SK-N-SH (cell line): ENCODE results near the gene LINS1. TPM values are rescaled to one million over a fixed set of nuclear protein-coding genes. Genes with fewer than 3 reads are reported as not detected.

Experiments used
- CTCF ChIA-PET: fragments of 300-600, 350-600 bp; formaldehyde crosslinking; extraction: SDS; loops from one replicate; lab custom pipeline; 2021; lab: Yijun Ruan, JAX
- POLR2A ChIA-PET: fragments of 350-600 bp; sonication (Branson Sonifier 250); formaldehyde crosslinking; extraction: SDS; loops from one replicate; lab custom pipeline; 2020; ENCODE audit warnings: antibody characterized with exemption, inconsistent platforms; lab: Yijun Ruan, JAX
- DNase-seq: peaks from one replicate; pipeline ENCODE4 v3.0.0; 2012
- H2AFZ ChIP-seq: fragments of 200-600 bp; sonication (generic); 2 replicates; pipeline ENCODE4 v1.8.1; 2016; ENCODE audit warnings: antibody characterized with exemption, mild to moderate bottlenecking, low read depth
- H3F3A ChIP-seq: fragments of 200-600 bp; sonication (generic); replicated peaks from 2 replicates; pipeline ENCODE3; 2016; ENCODE audit warnings: antibody characterized with exemption, mild to moderate bottlenecking; ENCODE audit not compliant: insufficient read depth
- H3K27ac ChIP-seq, 2 experiments: fragments of 200-500 bp in 1 of 2; fragments of 200-600 bp in 1 of 2; sonication (Bioruptor generic) in 1 of 2; sonication (generic), shearing (Covaris generic) in 1 of 2; 2 replicates each; pipeline versions ENCODE4 v1.5.1 to v1.6.1; 2014 to 2016; ENCODE audit warnings: low read depth in 2 of 2, inconsistent platforms in 1 of 2, low read length in 1 of 2, mild to moderate bottlenecking in 1 of 2, mixed read lengths in 1 of 2
- H3K27me3 ChIP-seq: fragments of 200-600 bp; sonication (generic), shearing (Covaris generic); 2 replicates; pipeline ENCODE4 v1.6.1; 2016; ENCODE audit warnings: mixed run types; ENCODE audit not compliant: insufficient read depth
- H3K36me3 ChIP-seq, 2 experiments: fragments of 200-500 bp in 1 of 2; fragments of 200-600 bp in 1 of 2; sonication (Bioruptor generic) in 1 of 2; sonication (generic) in 1 of 2; replicated peaks in 1 of 2; 2 replicates each; pipeline versions ENCODE3 to v1.5.1; 2014 to 2016; ENCODE audit warnings: low read length in 1 of 2, mild to moderate bottlenecking in 1 of 2; ENCODE audit not compliant: insufficient read depth in 2 of 2, control insufficient read depth in 1 of 2
- H3K4me1 ChIP-seq, 2 experiments: fragments of 200-500 bp in 1 of 2; fragments of 200-600 bp in 1 of 2; sonication (Bioruptor generic) in 1 of 2; sonication (generic), shearing (Covaris generic) in 1 of 2; 2 replicates each; pipeline versions ENCODE4 v1.5.1 to v1.6.1; 2014 to 2016; ENCODE audit warnings: low read depth in 1 of 2, low read length in 1 of 2, mixed run types in 1 of 2; ENCODE audit not compliant: insufficient read depth in 2 of 2, control insufficient read depth in 1 of 2
- H3K4me2 ChIP-seq: fragments of 200-600 bp; sonication (generic), shearing (Covaris generic); 2 replicates; pipeline ENCODE4 v1.6.1; 2017; ENCODE audit warnings: mixed run types
- H3K4me3 ChIP-seq, 2 experiments: fragments of 200-500 bp in 1 of 2; fragments of 200-600 bp in 1 of 2; sonication (Bioruptor generic) in 1 of 2; sonication (generic), shearing (Covaris generic) in 1 of 2; 2 replicates each; pipeline versions ENCODE4 v1.5.1 to v1.8.1; 2014 to 2016; ENCODE audit warnings: low read depth in 2 of 2, inconsistent platforms in 1 of 2, low read length in 1 of 2, mild to moderate bottlenecking in 1 of 2, mixed read lengths in 1 of 2, moderate library complexity in 1 of 2
- H3K79me2 ChIP-seq: fragments of 200-600 bp; sonication (generic); 2 replicates; pipeline ENCODE4 v1.8.1; 2017; ENCODE audit warnings: mild to moderate bottlenecking; ENCODE audit not compliant: insufficient read depth
- H3K9ac ChIP-seq: fragments of 200-600 bp; sonication (generic); 2 replicates; pipeline ENCODE4 v1.6.1; 2017; ENCODE audit warnings: mixed run types
- H3K9me2 ChIP-seq: fragments of 200-600 bp; sonication (generic); 2 replicates; pipeline ENCODE4 v1.6.1; 2017; ENCODE audit warnings: mixed run types
- H3K9me3 ChIP-seq: fragments of 200-600 bp; sonication (generic); 2 replicates; pipeline ENCODE4 v1.6.1; 2017; ENCODE audit warnings: mixed run types, mild to moderate bottlenecking, moderate library complexity
- H4K20me1 ChIP-seq: fragments of 200-600 bp; sonication (generic); 2 replicates; pipeline ENCODE4 v1.6.1; 2017; ENCODE audit warnings: mild to moderate bottlenecking, mixed run types; ENCODE audit not compliant: insufficient read depth
- CHD2 ChIP-seq: fragments of 150-350 bp; IDR thresholded peaks from 2 replicates; pipeline ENCODE4 v1.6.1; 2018; ENCODE audit warnings: low read length; ENCODE audit not compliant: partially characterized antibody
- EZH2phosphoT487 ChIP-seq: fragments of 200-600 bp; sonication (generic); IDR thresholded peaks from 2 replicates; pipeline ENCODE4 v1.6.1; 2017; ENCODE audit warnings: low read depth, mixed run types, mild to moderate bottlenecking, antibody characterized with exemption, moderate library complexity, borderline replicate concordance
- FOXJ3 ChIP-seq: sonication (generic); formaldehyde crosslinking; IDR thresholded peaks from 2 replicates; pipeline ENCODE4 v1.5.1; 2020; ENCODE audit warnings: mild to moderate bottlenecking, missing genetic modification reagents
- GABPA ChIP-seq: IDR thresholded peaks from 2 replicates; pipeline ENCODE4 v1.4.0; 2012; ENCODE audit warnings: low read depth, mild to moderate bottlenecking
- GATA2 ChIP-seq: sonication (generic); formaldehyde crosslinking; IDR thresholded peaks from 2 replicates; pipeline ENCODE4 v1.5.0; 2020; ENCODE audit warnings: mild to moderate bottlenecking, missing genetic modification reagents
- IRF3 ChIP-seq: fragments of 150-350 bp; IDR thresholded peaks from 2 replicates; pipeline ENCODE4 v1.6.1; 2016; ENCODE audit warnings: mild to moderate bottlenecking, low read depth, low read length
- RCOR1 ChIP-seq: fragments of 150-350 bp; IDR thresholded peaks from 2 replicates; pipeline ENCODE4 v1.6.1; 2017; ENCODE audit warnings: antibody characterized with exemption, low read length
- REST ChIP-seq: IDR thresholded peaks from 2 replicates; pipeline ENCODE4 v1.6.1; 2012; ENCODE audit warnings: mild to moderate bottlenecking, low read depth, low read length, moderate library complexity
- SIN3A ChIP-seq: IDR thresholded peaks from 2 replicates; pipeline ENCODE4 v1.6.1; 2012; ENCODE audit warnings: low read depth, mild to moderate bottlenecking, low read length, moderate library complexity, borderline replicate concordance
- TEAD4 ChIP-seq: IDR thresholded peaks from 2 replicates; pipeline ENCODE4 v1.4.0; 2012; ENCODE audit warnings: mild to moderate bottlenecking, borderline replicate concordance; ENCODE audit not compliant: insufficient read depth
- YY1 ChIP-seq: IDR thresholded peaks from 2 replicates; pipeline ENCODE4 v1.4.0; 2012; ENCODE audit warnings: low read depth, mild to moderate bottlenecking
- WGBS: methylation state at CpG from one replicate; pipeline ENCODE4 v1.1.6; 2017; ENCODE audit warnings: low lambda C conversion rate; 5-methylcytosine and 5-hydroxymethylcytosine counted together
- polyA plus RNA-seq, 3 experiments: library from polyadenylated mRNA; depleted of rRNA; stranded (reverse); fragments of >200 nt; gene quantifications; 2 replicates each; pipeline ENCODE4 v1.2.3, GENCODE V29; 2012

Gene LINS1
- polyA plus RNA-seq, 1 of the 3 experiments (the other 2 are of a cell fraction) = 5.0 TPM

GRCh38 chr15:100642950-100643338 is 41.0 kb upstream of the LINS1 start:
- no peak for TF ChIP-seq REST
- no peak for TF ChIP-seq RCOR1
- TF ChIP-seq TEAD4 = no peak
- TF ChIP-seq YY1 = no peak
- Histone ChIP-seq H3K4me3 (no peak overlapping the region), H3K79me2 (peaks cover 55% of the 10 kb centered on the region), H3K9ac (no peak overlapping the region), H3K4me1 (peaks cover 0 to 2% of the 10 kb centered on the region in 2 experiments; a peak in 1 of 4 replicates), H2AFZ (no peak overlapping the region), H3K9me3 (no peaks in the 10 kb centered on the region), H3K27ac (no peak overlapping the region), H3K27me3 (no peaks in the 10 kb centered on the region), H3F3A (no peaks in the 10 kb centered on the region), H4K20me1 (0 out of 2 replicates have a peak, but pooled peaks cover 3% of the 10 kb centered on the region), H3K4me2 (no peak overlapping the region), H3K36me3 (peaks cover 0 to 4% of the 10 kb centered on the region in 2 experiments), H3K9me2 (no peaks in the 10 kb centered on the region)
- no peak for DNase-seq
- ChIA-PET CTCF (interaction anchor here (5.7 kb wide), 1 partner anchor 365 kb away, joined by 30 read pairs; no protein-coding TSS in a partner anchor), POLR2A (no interaction called here)
- 100% methylated on average over 3 of the region's 4 CpGs for WGBS

- Histone ChIP-seq H3K4me2 (no peak overlapping the region), H3K4me1 (peaks cover 0 to 2% of the 10 kb centered on the region in 2 experiments; a peak in 1 of 4 replicates), H3K9ac (no peak overlapping the region), H3K27ac (no peak overlapping the region), H3K9me3 (no peaks in the 10 kb centered on the region), H3K9me2 (no peaks in the 10 kb centered on the region), H3K79me2 (peaks cover 60% of the 10 kb centered on the region), H2AFZ (no peak overlapping the region), H3K36me3 (peaks cover 0 to 4% of the 10 kb centered on the region in 2 experiments), H3K27me3 (no peaks in the 10 kb centered on the region), H3K4me3 (no peak overlapping the region), H3F3A (no peaks in the 10 kb centered on the region), H4K20me1 (0 out of 2 replicates have a peak, but pooled peaks cover 3% of the 10 kb centered on the region)
- ChIA-PET CTCF (interaction anchor here (5.7 kb wide), 1 partner anchor 365 kb away, joined by 30 read pairs; no protein-coding TSS in a partner anchor), POLR2A (no interaction called here)
- WGBS = 88% methylated on average over 9 of the region's 9 CpGs
- no peak for DNase-seq
- TF ChIP-seq EZH2phosphoT487 (no peak), SIN3A (no peak), GATA2 (CRISPR knock-in tag) (no peak), FOXJ3 (no peak), IRF3 (no peak), RCOR1 (no peak), YY1 (no peak), GABPA (no peak), CHD2 (no peak)
These were observed 40.4 kb upstream of the LINS1 start for GRCh38 chr15:100642213-100642949.
